Subcutaneous adipose tissue (tissue), 4 donors: Measurements from ENCODE around the gene ZRANB3. TPM values are rescaled to one million over a fixed set of nuclear protein-coding genes. Genes with fewer than 3 reads are reported as not detected.

Experiments
- total RNA-seq, 4 donors: library from RNA; depleted of rRNA; stranded (reverse); fragments of >200 nt; gene quantifications; one replicate each; pipeline ENCODE4 v1.1.0, GENCODE V29; 2016
- TF ChIP-seq, protein P1 (sequence below): fragments of 450-650 bp; IDR thresholded peaks from one replicate; pipeline ENCODE4 v1.5.1; 2016; ENCODE audit warnings: low read depth, mild to moderate bottlenecking, control low read depth, antibody characterized with exemption, moderate library complexity

The ZRANB3 gene
- total RNA-seq, 4 donors from 2014 or later: 2.2 to 7.0 (median 2.6) TPM

- TF ChIP-seq, protein P1, sequence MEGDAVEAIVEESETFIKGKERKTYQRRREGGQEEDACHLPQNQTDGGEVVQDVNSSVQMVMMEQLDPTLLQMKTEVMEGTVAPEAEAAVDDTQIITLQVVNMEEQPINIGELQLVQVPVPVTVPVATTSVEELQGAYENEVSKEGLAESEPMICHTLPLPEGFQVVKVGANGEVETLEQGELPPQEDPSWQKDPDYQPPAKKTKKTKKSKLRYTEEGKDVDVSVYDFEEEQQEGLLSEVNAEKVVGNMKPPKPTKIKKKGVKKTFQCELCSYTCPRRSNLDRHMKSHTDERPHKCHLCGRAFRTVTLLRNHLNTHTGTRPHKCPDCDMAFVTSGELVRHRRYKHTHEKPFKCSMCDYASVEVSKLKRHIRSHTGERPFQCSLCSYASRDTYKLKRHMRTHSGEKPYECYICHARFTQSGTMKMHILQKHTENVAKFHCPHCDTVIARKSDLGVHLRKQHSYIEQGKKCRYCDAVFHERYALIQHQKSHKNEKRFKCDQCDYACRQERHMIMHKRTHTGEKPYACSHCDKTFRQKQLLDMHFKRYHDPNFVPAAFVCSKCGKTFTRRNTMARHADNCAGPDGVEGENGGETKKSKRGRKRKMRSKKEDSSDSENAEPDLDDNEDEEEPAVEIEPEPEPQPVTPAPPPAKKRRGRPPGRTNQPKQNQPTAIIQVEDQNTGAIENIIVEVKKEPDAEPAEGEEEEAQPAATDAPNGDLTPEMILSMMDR: no peak
These were observed 292.4 kb downstream of the ZRANB3 start for GRCh38 chr2:135238651-135239050.

- TF ChIP-seq, protein P1: no peak
These were observed 300.9 kb downstream of the ZRANB3 start for GRCh38 chr2:135230150-135230549.

DNA sequence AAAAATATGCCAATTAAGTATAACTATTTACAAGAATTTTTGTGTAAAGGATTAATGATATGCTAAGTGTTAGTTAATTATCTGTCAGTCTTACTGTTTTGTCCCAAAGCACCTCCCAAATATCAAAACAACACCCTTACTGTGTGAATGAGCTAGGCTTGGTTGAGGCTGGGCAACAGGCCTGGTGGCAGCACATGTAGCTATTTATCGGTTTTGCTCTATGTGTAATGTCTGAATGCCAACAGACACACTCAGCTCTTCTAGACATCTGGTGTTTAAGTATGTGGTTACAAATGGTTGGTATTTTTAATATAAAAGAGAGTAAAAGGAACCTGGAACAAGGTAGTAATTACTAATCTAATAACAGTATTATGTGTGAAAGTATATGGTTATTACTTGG, 303.6 kb downstream of the ZRANB3 start:
- TF ChIP-seq, protein P1: no peak

DNA sequence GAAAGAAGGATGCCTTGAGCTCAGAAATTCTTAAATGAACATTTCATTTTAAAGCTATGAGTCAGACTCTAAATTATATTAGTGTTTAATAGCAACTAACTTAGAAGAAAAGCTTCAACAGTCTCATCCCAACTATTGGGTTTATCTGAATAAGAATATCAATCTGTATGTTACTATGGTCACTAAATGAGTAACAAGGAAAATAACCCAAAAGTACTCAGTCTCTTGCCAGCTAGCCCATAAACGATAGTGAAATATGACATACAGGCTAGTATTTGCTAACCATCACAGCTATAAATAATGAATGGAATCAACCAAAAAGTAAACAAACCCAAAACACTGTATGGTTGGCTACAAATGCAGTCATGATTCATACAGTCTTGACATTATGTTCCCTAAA, 304.1 kb downstream of the ZRANB3 start:
- TF ChIP-seq, protein P1: no peak

GRCh38 chr2:135225781-135226180, 305.2 kb downstream of the ZRANB3 start:
- TF ChIP-seq, protein P1: no peak

DNA sequence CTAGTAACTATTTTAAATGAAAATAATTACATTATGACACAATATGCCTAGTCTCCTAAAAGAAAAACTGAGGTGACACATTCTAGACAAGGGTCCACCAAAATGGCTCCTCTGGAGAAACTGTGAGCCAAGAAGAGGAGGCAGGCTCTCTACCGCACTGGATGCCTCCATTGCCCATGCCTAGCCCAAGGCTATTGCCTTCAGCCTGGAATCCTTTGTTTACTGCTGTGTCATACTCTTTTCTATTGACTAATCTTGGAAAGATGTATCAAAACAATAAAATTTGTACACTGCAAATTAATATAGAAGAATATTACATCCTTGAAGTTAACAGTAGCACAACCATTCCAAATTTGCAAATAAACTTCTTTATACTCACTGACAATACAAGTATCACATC, 311.8 kb downstream of the ZRANB3 start:
- TF ChIP-seq, protein P1: no peak

GRCh38 chr2:135218426-135218825, 312.6 kb downstream of the ZRANB3 start:
- TF ChIP-seq, protein P1: no peak
